Astrocyte of the cerebellum (primary cell): Measurements from ENCODE around the gene SPECC1.

Experiments used
- DNase-seq: peaks from one replicate; pipeline ENCODE4 v3.0.0-alpha.2; 2011; ENCODE audit warnings: low read depth
- H3K4me3 ChIP-seq: 2 replicates; pipeline ENCODE4 v1.5.1; 2011; ENCODE audit warnings: mild to moderate bottlenecking, low read depth, low read length, moderate library complexity
- CTCF ChIP-seq: IDR thresholded peaks from 2 replicates; pipeline ENCODE4 v1.5.1; 2012; ENCODE audit warnings: low read length, low read depth, moderate library complexity, mild to moderate bottlenecking; ENCODE audit errors: missing control alignments
- in situ Hi-C: cut with HindIII; loops from 2 replicates; pipeline ENCODE4 v1.10.0; 2017; ENCODE audit warnings: low sequenced_read_pairs

Gene SPECC1

GRCh38 chr17:20180661-20181060 lies 171.5 kb downstream of the SPECC1 start:
- TF ChIP-seq CTCF = no peak
- no peak for DNase-seq
- in situ Hi-C loops = no loop called here
- no peak overlapping the region for H3K4me3 ChIP-seq

DNA sequence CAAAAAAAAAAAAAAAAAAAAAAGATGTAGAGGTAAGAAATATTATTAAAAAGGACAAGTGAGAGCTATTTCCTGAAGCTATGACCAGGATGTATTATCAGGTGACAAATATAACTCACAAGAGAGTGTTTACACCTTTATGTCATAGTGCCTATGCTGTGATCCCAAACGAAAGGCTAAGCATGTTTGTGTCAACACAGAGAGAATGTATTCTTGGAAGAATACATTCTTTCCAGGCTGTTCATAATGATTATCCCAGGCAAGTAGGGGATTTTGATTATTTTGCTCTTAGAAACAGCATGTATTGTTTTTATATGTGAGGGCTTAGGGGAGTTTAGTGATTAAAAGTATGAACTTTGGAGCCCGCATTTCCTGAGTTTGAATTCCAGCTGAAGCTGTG lies 175.0 kb downstream of the SPECC1 start:
- TF ChIP-seq CTCF = no peak
- in situ Hi-C loops = no loop called here
- DNase-seq = no peak
- no peak overlapping the region for H3K4me3 ChIP-seq

- in situ Hi-C loops = no loop called here
- TF ChIP-seq CTCF = no peak
- DNase-seq = no peak
- no peak overlapping the region for H3K4me3 ChIP-seq
Observed at GRCh38 chr17:20184977-20185619, 175.9 kb downstream of the SPECC1 start.

GRCh38 chr17:20187049-20187448 lies 177.9 kb downstream of the SPECC1 start:
- no peak for TF ChIP-seq CTCF
- peak; percentile 44 for DNase-seq
- H3K4me3 ChIP-seq = no peak overlapping the region
- in situ Hi-C loops = no loop called here

- no peak overlapping the region for H3K4me3 ChIP-seq
- in situ Hi-C loops = no loop called here
- no peak for TF ChIP-seq CTCF
- no peak for DNase-seq
Observed at GRCh38 chr17:20189302-20189701, 180.1 kb downstream of the SPECC1 start.

GRCh38 chr17:20189979-20190378 lies 180.8 kb downstream of the SPECC1 start:
- TF ChIP-seq CTCF = no peak
- in situ Hi-C loops = no loop called here
- no peak for DNase-seq
- H3K4me3 ChIP-seq = no peak overlapping the region
